ENCODE measurements around the gene KLHDC7B. TPM values are rescaled to one million over a fixed set of nuclear protein-coding genes. Genes with fewer than 3 reads are reported as not detected.
A peak's percentile ranks its signal among the peaks of the same experiment; 100 is the strongest.

KLHDC7B gene
- total RNA-seq, 5 donors from 2014 or later (not counting 1 experiment from before 2014, with no cell fraction given): 3.7 to 6.7 (median 5.4) TPM

- peak overlapping the region; percentile 97 for H3K27ac ChIP-seq (ENCODE audit: low read length)
- H3K36me3 ChIP-seq (ENCODE audit: control insufficient read depth in 2 of 2, extremely low read depth in 1 of 2, insufficient read depth in 1 of 2, low read length in 1 of 2): no peaks in the 10 kb centered on the region
- peaks cover 12 to 57% of the 10 kb centered on the region in 2 experiments for H3K4me1 ChIP-seq (ENCODE audit: control insufficient read depth in 1 of 2, extremely low read depth in 1 of 2, insufficient read depth in 2 of 2, low read length in 2 of 2)
- under 1% methylated on average over 19 of the region's 21 CpGs for WGBS (ENCODE audit: insufficient coverage)
- POLR2A ChIA-PET: no interaction called here
- Mint-ChIP-seq H3K4me3 (peak overlapping the region; percentile 84 to 89 (median 86)), H3K36me3 (no peaks in the 10 kb centered on the region), H3K4me1 (peaks cover 38 to 50% (median 48%) of the 10 kb centered on the region in 3 donors), H3K27me3 (no peaks in the 10 kb centered on the region), H3K27ac (peak overlapping the region; percentile 76 to 88), H3K9me3 (no peaks in the 10 kb centered on the region)
- H3K9me3 ChIP-seq: no peaks in the 10 kb centered on the region
- peak overlapping the region; percentile 8 to 91 for H3K4me3 ChIP-seq (ENCODE audit: control insufficient read depth in 1 of 2, extremely low read depth in 1 of 2, low read length in 1 of 2)
- no peak for ATAC-seq (replicated peaks in 1 of 4)
- DNase-seq: peak in 1 of 35 experiments; percentile 19
- peaks cover 0 to 4% of the 10 kb centered on the region in 2 experiments for H3K27me3 ChIP-seq (replicated peaks in 1 of 2; ENCODE audit: control insufficient read depth in 2 of 2, extremely low read depth in 1 of 2, insufficient read depth in 2 of 2, low read length in 1 of 2)
- CTCF ChIA-PET: no interaction called here
These were observed 15.2 kb upstream of the KLHDC7B start for GRCh38 chr22:50530580-50530876.

- Histone ChIP-seq H3K36me3 (ENCODE audit: control insufficient read depth in 2 of 2, extremely low read depth in 1 of 2, insufficient read depth in 1 of 2, low read length in 1 of 2) (no peaks in the 10 kb centered on the region), H3K4me1 (ENCODE audit: control insufficient read depth in 1 of 2, extremely low read depth in 1 of 2, insufficient read depth in 2 of 2, low read length in 2 of 2) (peaks cover 12 to 57% of the 10 kb centered on the region in 2 experiments), H3K27ac (ENCODE audit: low read length) (peak overlapping the region; percentile 97), H3K9me3 (no peaks in the 10 kb centered on the region), H3K4me3 (ENCODE audit: control insufficient read depth in 1 of 2, extremely low read depth in 1 of 2, low read length in 1 of 2) (peak overlapping the region; percentile 39 to 91), H3K27me3 (replicated peaks in 1 of 2; ENCODE audit: control insufficient read depth in 2 of 2, extremely low read depth in 1 of 2, insufficient read depth in 2 of 2, low read length in 1 of 2) (peaks cover 0 to 4% of the 10 kb centered on the region in 2 experiments)
- WGBS (ENCODE audit: insufficient coverage): under 1% methylated on average over 44 of the region's 53 CpGs
- ChIA-PET CTCF (no interaction called here), POLR2A (no interaction called here)
- H3K27ac Mint-ChIP-seq: peak overlapping the region; percentile 95
- DNase-seq (peak in 34 of 35 experiments; percentile 49 to 84 (median 70)), ATAC-seq (replicated peaks in 1 of 4) (peak; percentile 35 to 45 (median 39))
- H3K9me3 Mint-ChIP-seq: no peaks in the 10 kb centered on the region
- H3K36me3 Mint-ChIP-seq: no peaks in the 10 kb centered on the region
- H3K4me1 Mint-ChIP-seq: peaks cover 38 to 50% (median 48%) of the 10 kb centered on the region in 3 donors
- peak overlapping the region; percentile 84 to 89 (median 86) for H3K4me3 Mint-ChIP-seq
- H3K27me3 Mint-ChIP-seq: no peaks in the 10 kb centered on the region
These were observed 14.7 kb upstream of the KLHDC7B start for GRCh38 chr22:50530877-50531545.

- Mint-ChIP-seq H3K4me1 (peaks cover 38 to 51% (median 50%) of the 10 kb centered on the region in 3 donors), H3K9me3 (no peaks in the 10 kb centered on the region), H3K27me3 (no peaks in the 10 kb centered on the region), H3K27ac (peak overlapping the region; percentile 95), H3K4me3 (peak overlapping the region; percentile 84 to 89 (median 86)), H3K36me3 (no peaks in the 10 kb centered on the region)
- H3K9me3 ChIP-seq: no peaks in the 10 kb centered on the region
- ATAC-seq (replicated peaks in 1 of 4) (peak; percentile 42 to 47 (median 44)), DNase-seq (peak in 27 of 35 experiments; percentile 35 to 76 (median 54))
- CTCF ChIA-PET: no interaction called here
- H3K4me3 ChIP-seq (ENCODE audit: control insufficient read depth in 1 of 2, extremely low read depth in 1 of 2, low read length in 1 of 2): peak overlapping the region; percentile 39 to 91
- no peaks in the 10 kb centered on the region for H3K36me3 ChIP-seq (ENCODE audit: control insufficient read depth in 2 of 2, extremely low read depth in 1 of 2, insufficient read depth in 1 of 2, low read length in 1 of 2)
- H3K27ac ChIP-seq (ENCODE audit: low read length): peak overlapping the region; percentile 97
- peaks cover 0 to 4% of the 10 kb centered on the region in 2 experiments for H3K27me3 ChIP-seq (replicated peaks in 1 of 2; ENCODE audit: control insufficient read depth in 2 of 2, extremely low read depth in 1 of 2, insufficient read depth in 2 of 2, low read length in 1 of 2)
- POLR2A ChIA-PET: no interaction called here
- under 1% methylated on average over 43 of the region's 44 CpGs for WGBS (ENCODE audit: insufficient coverage)
- peaks cover 12 to 56% of the 10 kb centered on the region in 2 experiments for H3K4me1 ChIP-seq (ENCODE audit: control insufficient read depth in 1 of 2, extremely low read depth in 1 of 2, insufficient read depth in 2 of 2, low read length in 2 of 2)
These were observed 14.1 kb upstream of the KLHDC7B start for GRCh38 chr22:50531546-50531961.

GRCh38 chr22:50531962-50532674 lies 13.6 kb upstream of the KLHDC7B start:
- CTCF ChIA-PET: interaction anchor here in 1 of 2 donors (1.2 kb wide), 1 partner anchor 31 kb away, joined by 3 read pairs; no protein-coding TSS in a partner anchor
- POLR2A ChIA-PET: no interaction called here
- no peaks in the 10 kb centered on the region for H3K9me3 Mint-ChIP-seq
- peak overlapping the region; percentile 84 to 89 (median 86) for H3K4me3 Mint-ChIP-seq
- Histone ChIP-seq H3K36me3 (ENCODE audit: control insufficient read depth in 2 of 2, extremely low read depth in 1 of 2, insufficient read depth in 1 of 2, low read length in 1 of 2) (no peaks in the 10 kb centered on the region), H3K27ac (ENCODE audit: low read length) (peak overlapping the region; percentile 97), H3K4me1 (ENCODE audit: control insufficient read depth in 1 of 2, extremely low read depth in 1 of 2, insufficient read depth in 2 of 2, low read length in 2 of 2) (peaks cover 12 to 50% of the 10 kb centered on the region in 2 experiments), H3K9me3 (no peaks in the 10 kb centered on the region), H3K27me3 (replicated peaks in 1 of 2; ENCODE audit: control insufficient read depth in 2 of 2, extremely low read depth in 1 of 2, insufficient read depth in 2 of 2, low read length in 1 of 2) (peaks cover 0 to 4% of the 10 kb centered on the region in 2 experiments), H3K4me3 (ENCODE audit: control insufficient read depth in 1 of 2, extremely low read depth in 1 of 2, low read length in 1 of 2) (peak overlapping the region in 1 of 2 donors; percentile 91)
- peaks cover 33 to 49% (median 44%) of the 10 kb centered on the region in 3 donors for H3K4me1 Mint-ChIP-seq
- no peaks in the 10 kb centered on the region for H3K27me3 Mint-ChIP-seq
- DNase-seq (no peak), ATAC-seq (replicated peaks in 1 of 4) (no peak)
- WGBS (ENCODE audit: insufficient coverage): 3% methylated on average over 38 of the region's 56 CpGs
- no peaks in the 10 kb centered on the region for H3K36me3 Mint-ChIP-seq
- peak overlapping the region; percentile 89 to 95 for H3K27ac Mint-ChIP-seq

- peaks cover 12 to 42% of the 10 kb centered on the region in 2 experiments for H3K4me1 ChIP-seq (ENCODE audit: control insufficient read depth in 1 of 2, extremely low read depth in 1 of 2, insufficient read depth in 2 of 2, low read length in 2 of 2)
- CTCF ChIA-PET: interaction anchor here in 1 of 2 donors (1.2 kb wide), 1 partner anchor 30 kb away, joined by 3 read pairs; no protein-coding TSS in a partner anchor
These were observed 12.6 kb upstream of the KLHDC7B start for GRCh38 chr22:50532824-50533796.

More at GRCh38 chr22:50532824-50533796, 12.6 kb upstream of the KLHDC7B start:
- H3K4me1 Mint-ChIP-seq: peaks cover 29 to 45% (median 40%) of the 10 kb centered on the region in 3 donors
- ATAC-seq (replicated peaks in 1 of 4) (no peak), DNase-seq (no peak)
- Histone ChIP-seq H3K9me3 (no peaks in the 10 kb centered on the region), H3K4me3 (ENCODE audit: control insufficient read depth in 1 of 2, extremely low read depth in 1 of 2, low read length in 1 of 2) (no peak overlapping the region), H3K27me3 (replicated peaks in 1 of 2; ENCODE audit: control insufficient read depth in 2 of 2, extremely low read depth in 1 of 2, insufficient read depth in 2 of 2, low read length in 1 of 2) (peaks cover 0 to 4% of the 10 kb centered on the region in 2 experiments), H3K27ac (ENCODE audit: low read length) (no peak overlapping the region), H3K36me3 (ENCODE audit: control insufficient read depth in 2 of 2, extremely low read depth in 1 of 2, insufficient read depth in 1 of 2, low read length in 1 of 2) (no peaks in the 10 kb centered on the region)
- H3K27ac Mint-ChIP-seq: peak overlapping the region; percentile 89 to 92
- no peaks in the 10 kb centered on the region for H3K27me3 Mint-ChIP-seq
- H3K9me3 Mint-ChIP-seq: no peaks in the 10 kb centered on the region
- no peaks in the 10 kb centered on the region for H3K36me3 Mint-ChIP-seq
- peak overlapping the region; percentile 67 to 86 (median 74) for H3K4me3 Mint-ChIP-seq
- WGBS (ENCODE audit: insufficient coverage): 96% methylated on average over 8 of the region's 19 CpGs
- POLR2A ChIA-PET: no interaction called here

All from T-cell (primary cell).